Mesendoderm (in vitro differentiated cells): ENCODE measurements around the gene CDH20.

Experiments
- DNase-seq: peaks from one replicate; pipeline ENCODE4 v3.0.0; 2013
- H2AK5ac ChIP-seq: 2 replicates; pipeline ENCODE4 v1.6.1; 2013; ENCODE audit warnings: low read length, inconsistent platforms
- H2BK120ac ChIP-seq: 2 replicates; pipeline ENCODE4 v1.6.1; 2013; ENCODE audit warnings: low read depth, mild to moderate bottlenecking, low read length, moderate library complexity, mixed read lengths
- H2BK15ac ChIP-seq: replicated peaks from 2 replicates; pipeline ENCODE4 v1.6.1; 2013; ENCODE audit warnings: low read depth, mild to moderate bottlenecking, moderate library complexity
- H2BK5ac ChIP-seq: 2 replicates; pipeline ENCODE4 v1.6.1; 2013; ENCODE audit warnings: low read length, inconsistent platforms
- H3K18ac ChIP-seq: 2 replicates; pipeline ENCODE4 v1.6.1; 2013; ENCODE audit warnings: mild to moderate bottlenecking, low read length, mixed read lengths
- H3K23ac ChIP-seq: one replicate; pipeline ENCODE4 v1.6.1; 2013; ENCODE audit warnings: low read length
- H3K27ac ChIP-seq: 2 replicates; pipeline ENCODE4 v1.5.1; 2013; ENCODE audit warnings: low read depth, mild to moderate bottlenecking, inconsistent platforms, low read length, moderate library complexity
- H3K27me3 ChIP-seq: 2 replicates; pipeline ENCODE4 v1.6.1; 2013; ENCODE audit warnings: low read length, control low read depth, mild to moderate bottlenecking, inconsistent platforms; ENCODE audit not compliant: insufficient read depth, poor library complexity
- H3K36me3 ChIP-seq: 2 replicates; pipeline ENCODE4 v1.6.1; 2013; ENCODE audit warnings: low read length, inconsistent platforms; ENCODE audit not compliant: control insufficient read depth, insufficient read depth
- H3K4ac ChIP-seq: one replicate; pipeline ENCODE4 v1.6.1; 2013; ENCODE audit warnings: low read depth, mild to moderate bottlenecking, low read length, moderate library complexity
- H3K4me1 ChIP-seq: 2 replicates; pipeline ENCODE4 v1.6.1; 2013; ENCODE audit warnings: low read depth, low read length, inconsistent platforms; ENCODE audit not compliant: control insufficient read depth
- H3K4me2 ChIP-seq: 2 replicates; pipeline ENCODE4 v1.6.1; 2013; ENCODE audit warnings: low read length
- H3K4me3 ChIP-seq: 2 replicates; pipeline ENCODE4 v1.5.1; 2013; ENCODE audit warnings: mild to moderate bottlenecking, low read length
- H3K56ac ChIP-seq: one replicate; pipeline ENCODE4 v1.6.1; 2013; ENCODE audit warnings: low read length
- H3K79me1 ChIP-seq: 2 replicates; pipeline ENCODE4 v1.6.1; 2013; ENCODE audit warnings: low read length, inconsistent platforms
- H3K79me2 ChIP-seq: 2 replicates; pipeline ENCODE4 v1.6.1; 2013; ENCODE audit warnings: mild to moderate bottlenecking, low read length; ENCODE audit not compliant: control insufficient read depth, insufficient read depth
- H3K9ac ChIP-seq: 2 replicates; pipeline ENCODE4 v1.6.1; 2013; ENCODE audit warnings: low read length, inconsistent platforms
- H4K5ac ChIP-seq: one replicate; pipeline ENCODE4 v1.6.1; 2013; ENCODE audit warnings: low read length
- H4K8ac ChIP-seq: one replicate; pipeline ENCODE4 v1.6.1; 2013; ENCODE audit warnings: low read depth, mild to moderate bottlenecking, control low read depth, low read length, moderate library complexity
- WGBS: extraction: QIAGEN DNeasy Blood & Tissue Kit; methylation state at CpG from one replicate; pipeline ENCODE4 v1.1.7; 2013; ENCODE audit warnings: low lambda C conversion rate, missing lambda C conversion rate; ENCODE audit not compliant: insufficient coverage; ENCODE audit errors: extremely low coverage; 5-methylcytosine and 5-hydroxymethylcytosine counted together

CDH20 gene

DNA sequence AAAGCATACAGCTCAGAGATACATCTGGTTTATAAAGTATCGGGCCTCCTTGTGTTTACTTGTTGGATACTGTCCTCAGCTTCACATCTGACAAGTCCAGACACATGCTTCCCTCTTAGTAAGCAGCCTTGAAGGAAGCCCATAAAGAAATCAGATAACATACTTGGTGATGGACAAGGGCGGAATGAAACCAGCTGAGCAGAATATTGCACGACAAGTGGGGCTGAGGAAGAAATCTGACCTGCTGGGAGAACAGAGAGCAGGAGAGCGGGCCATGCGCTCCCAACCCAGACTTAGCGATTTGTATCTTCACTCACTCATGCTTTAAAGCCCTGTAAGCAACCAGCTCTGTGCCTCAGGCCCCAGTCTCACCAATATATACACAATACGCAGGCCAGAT is 208.4 kb downstream of the CDH20 start:
- H2BK120ac ChIP-seq: no peak overlapping the region
- WGBS: no CpG with 5 or more reads among the region's 7 CpGs
- DNase-seq: no peak
- no peak overlapping the region for H4K5ac ChIP-seq
- H3K4ac ChIP-seq: no peak overlapping the region
- no peaks in the 10 kb centered on the region for H3K4me1 ChIP-seq
- no peak overlapping the region for H2AK5ac ChIP-seq
- no peak overlapping the region for H3K9ac ChIP-seq
- no peak overlapping the region for H3K27ac ChIP-seq
- no peak overlapping the region for H3K4me3 ChIP-seq
- no peaks in the 10 kb centered on the region for H3K27me3 ChIP-seq
- no peaks in the 10 kb centered on the region for H3K79me2 ChIP-seq
- no peaks in the 10 kb centered on the region for H3K36me3 ChIP-seq
- H3K23ac ChIP-seq: no peak overlapping the region
- H3K56ac ChIP-seq: no peak overlapping the region
- H3K18ac ChIP-seq: no peak overlapping the region
- H3K79me1 ChIP-seq: no peaks in the 10 kb centered on the region
- H3K4me2 ChIP-seq: no peak overlapping the region
- no peak overlapping the region for H4K8ac ChIP-seq
- H2BK5ac ChIP-seq: no peak overlapping the region
- H2BK15ac ChIP-seq: no peak overlapping the region

DNA sequence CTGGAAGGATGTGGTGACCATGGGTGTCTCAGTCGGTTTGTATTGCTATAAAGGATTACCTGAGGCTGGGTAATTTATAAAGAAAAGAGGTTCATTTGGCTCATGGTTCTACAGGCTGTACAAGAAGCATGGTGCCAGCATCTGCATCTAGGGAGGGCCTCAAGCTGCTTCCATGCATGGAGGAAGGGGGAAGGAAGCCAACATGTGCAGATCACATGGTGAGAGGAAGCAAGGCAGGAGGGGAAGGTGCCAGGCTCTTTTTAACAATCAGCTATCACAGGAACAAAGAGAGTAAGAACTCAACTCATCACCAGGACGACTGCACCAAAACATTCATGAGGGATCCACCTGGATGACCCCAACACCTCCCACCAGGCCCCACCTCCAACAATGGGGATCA is 209.4 kb downstream of the CDH20 start:
- Histone ChIP-seq H2BK15ac (no peak overlapping the region), H3K79me1 (no peaks in the 10 kb centered on the region), H3K9ac (no peak overlapping the region), H2AK5ac (no peak overlapping the region), H4K5ac (no peak overlapping the region), H4K8ac (no peak overlapping the region), H2BK120ac (no peak overlapping the region), H3K4me1 (no peaks in the 10 kb centered on the region), H3K4me3 (no peak overlapping the region), H2BK5ac (no peak overlapping the region), H3K18ac (no peak overlapping the region), H3K36me3 (no peaks in the 10 kb centered on the region), H3K27me3 (no peaks in the 10 kb centered on the region), H3K79me2 (no peaks in the 10 kb centered on the region), H3K23ac (no peak overlapping the region), H3K27ac (no peak overlapping the region), H3K4me2 (no peak overlapping the region), H3K4ac (no peak overlapping the region), H3K56ac (no peak overlapping the region)
- no peak for DNase-seq
- no CpG with 5 or more reads among the region's 2 CpGs for WGBS

DNA sequence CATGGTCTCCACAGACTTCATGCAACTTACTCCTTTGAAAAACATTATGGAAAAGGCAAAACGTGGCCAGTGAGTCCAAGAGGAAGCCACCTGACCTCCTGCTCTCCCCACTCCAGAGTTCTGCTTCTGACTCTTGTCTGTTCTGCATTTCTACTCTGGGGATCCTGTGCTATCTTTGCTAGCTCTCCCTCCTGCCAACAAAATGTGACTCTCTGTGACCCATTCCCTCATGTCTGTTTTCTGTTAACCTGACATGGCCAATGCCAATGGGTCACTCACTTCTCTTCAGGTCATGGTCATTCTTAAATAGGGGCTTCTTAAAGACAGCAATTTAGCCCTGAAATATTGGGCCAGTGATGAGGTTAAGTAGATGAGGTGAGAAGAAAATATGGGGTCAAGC is 210.3 kb downstream of the CDH20 start:
- no peaks in the 10 kb centered on the region for H3K4me1 ChIP-seq
- H3K79me2 ChIP-seq: no peaks in the 10 kb centered on the region
- no peaks in the 10 kb centered on the region for H3K79me1 ChIP-seq
- H3K27me3 ChIP-seq: no peaks in the 10 kb centered on the region
- H2BK15ac ChIP-seq: no peak overlapping the region
- H2BK5ac ChIP-seq: no peak overlapping the region
- no peaks in the 10 kb centered on the region for H3K36me3 ChIP-seq
- H2AK5ac ChIP-seq: no peak overlapping the region
- no peak overlapping the region for H4K5ac ChIP-seq
- WGBS: no CpG with 5 or more reads among the region's 1 CpG
- H3K18ac ChIP-seq: no peak overlapping the region
- H3K4ac ChIP-seq: no peak overlapping the region
- H4K8ac ChIP-seq: no peak overlapping the region
- H3K4me2 ChIP-seq: no peak overlapping the region
- no peak overlapping the region for H3K23ac ChIP-seq
- DNase-seq: no peak
- no peak overlapping the region for H2BK120ac ChIP-seq
- H3K4me3 ChIP-seq: no peak overlapping the region
- H3K56ac ChIP-seq: no peak overlapping the region
- no peak overlapping the region for H3K9ac ChIP-seq
- H3K27ac ChIP-seq: no peak overlapping the region

DNA sequence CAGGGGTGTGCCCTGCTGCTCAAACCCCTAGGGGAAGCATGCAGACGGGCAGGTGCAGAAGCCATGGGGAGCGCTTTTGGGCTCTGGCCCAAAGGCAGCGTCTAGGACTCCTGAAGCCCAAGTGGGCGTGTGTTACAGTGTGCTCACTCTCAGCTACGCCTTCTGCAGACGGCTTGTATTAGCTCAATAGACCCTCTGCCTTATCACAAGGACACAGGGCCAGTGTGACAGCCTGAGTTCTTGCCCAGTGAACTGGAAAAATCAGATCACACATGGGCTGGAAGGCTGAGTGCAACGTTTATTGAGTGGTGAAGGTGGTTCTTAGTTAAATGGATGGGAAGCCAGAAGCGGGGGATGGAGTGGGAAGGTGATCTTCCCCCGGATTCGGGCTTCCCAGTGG is 210.9 kb downstream of the CDH20 start:
- Histone ChIP-seq H3K9ac (no peak overlapping the region), H3K27ac (no peak overlapping the region), H3K4me3 (no peak overlapping the region), H3K18ac (no peak overlapping the region), H3K36me3 (no peaks in the 10 kb centered on the region), H3K4ac (no peak overlapping the region), H3K79me1 (no peaks in the 10 kb centered on the region), H3K27me3 (no peaks in the 10 kb centered on the region), H3K4me2 (no peak overlapping the region), H3K79me2 (no peaks in the 10 kb centered on the region), H3K56ac (no peak overlapping the region), H3K4me1 (no peaks in the 10 kb centered on the region), H2BK120ac (no peak overlapping the region), H2BK15ac (no peak overlapping the region), H4K5ac (no peak overlapping the region), H2AK5ac (no peak overlapping the region), H2BK5ac (no peak overlapping the region), H3K23ac (no peak overlapping the region), H4K8ac (no peak overlapping the region)
- no peak for DNase-seq
- no CpG with 5 or more reads among the region's 10 CpGs for WGBS

DNA sequence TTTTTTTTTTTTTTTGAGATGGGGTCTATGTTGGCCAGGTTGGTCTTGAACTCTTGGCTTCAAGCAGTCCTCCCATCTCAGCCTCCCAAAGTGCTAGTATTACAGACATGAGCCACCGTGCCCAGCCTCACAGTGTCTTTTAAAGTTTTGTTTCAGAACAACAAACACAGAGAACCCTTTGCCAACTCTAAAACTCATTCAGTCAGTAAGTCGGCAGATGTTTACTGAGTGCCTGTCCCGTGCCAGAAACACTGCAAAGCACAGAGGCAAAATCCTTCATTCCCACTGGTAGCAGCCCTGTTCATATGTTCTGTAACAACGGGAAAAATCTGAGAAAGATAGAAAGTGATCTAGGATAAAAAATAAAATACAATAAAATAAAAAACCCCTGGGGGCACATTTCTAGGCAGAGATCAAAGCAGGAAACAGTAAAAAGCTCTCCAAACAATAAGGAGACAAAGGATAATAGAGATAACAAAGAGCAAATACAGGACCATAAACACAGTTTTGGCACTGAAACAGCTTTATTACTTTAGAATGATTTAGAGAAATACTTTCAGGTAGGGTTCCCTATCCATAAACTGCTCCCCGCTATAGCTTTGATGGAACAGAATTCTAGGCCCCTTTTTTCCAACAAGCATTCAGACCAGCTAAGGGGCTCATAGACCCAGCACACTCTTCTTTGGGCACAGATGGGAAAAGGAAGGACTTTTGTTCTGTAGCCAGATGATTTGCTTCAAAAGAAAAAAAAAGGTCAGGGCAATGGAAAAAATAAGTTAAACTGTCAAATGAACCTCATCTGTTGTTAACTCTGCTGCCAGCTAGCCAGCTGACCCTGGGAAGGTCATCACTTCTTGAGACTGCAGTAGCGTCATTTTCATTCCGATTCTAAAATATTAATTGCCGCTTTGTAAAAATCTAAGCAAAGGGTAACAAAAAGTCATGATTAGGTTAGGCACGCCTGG is 212.3 kb downstream of the CDH20 start:
- Histone ChIP-seq H3K18ac (no peak overlapping the region), H3K4ac (no peak overlapping the region), H4K8ac (no peak overlapping the region), H3K27ac (no peak overlapping the region), H3K79me1 (no peaks in the 10 kb centered on the region), H3K23ac (no peak overlapping the region), H2BK120ac (no peak overlapping the region), H4K5ac (no peak overlapping the region), H3K36me3 (no peaks in the 10 kb centered on the region), H3K56ac (no peak overlapping the region), H3K4me2 (no peak overlapping the region), H2AK5ac (no peak overlapping the region), H2BK15ac (no peak overlapping the region), H3K4me3 (no peak overlapping the region), H3K79me2 (no peaks in the 10 kb centered on the region), H3K9ac (no peak overlapping the region), H3K4me1 (no peaks in the 10 kb centered on the region), H3K27me3 (no peaks in the 10 kb centered on the region), H2BK5ac (no peak overlapping the region)
- no peak for DNase-seq
- WGBS: no CpG with 5 or more reads among the region's 9 CpGs

DNA sequence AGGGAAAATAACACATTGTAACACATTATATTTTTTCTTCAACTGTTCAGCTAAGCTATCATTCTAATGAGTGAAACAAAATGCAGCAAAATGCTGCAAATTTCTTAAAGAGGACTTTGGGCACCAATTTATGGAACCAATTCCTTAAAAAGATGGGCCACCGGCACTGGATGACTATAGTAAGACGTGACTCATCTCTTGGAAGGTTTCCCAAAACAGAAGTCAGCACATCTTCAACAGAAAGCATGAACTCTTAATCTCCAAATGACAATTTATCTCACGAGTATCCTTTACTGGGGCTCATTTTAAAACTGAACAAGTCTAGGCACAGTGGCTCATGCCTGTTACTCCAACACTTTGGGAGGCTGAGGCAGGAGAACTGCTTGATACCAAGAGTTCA is 213.4 kb downstream of the CDH20 start:
- Histone ChIP-seq H3K4ac (no peak overlapping the region), H2AK5ac (no peak overlapping the region), H2BK15ac (no peak overlapping the region), H4K5ac (no peak overlapping the region), H3K27ac (no peak overlapping the region), H3K56ac (no peak overlapping the region), H3K4me2 (no peak overlapping the region), H3K36me3 (no peaks in the 10 kb centered on the region), H3K4me3 (no peak overlapping the region), H3K27me3 (no peaks in the 10 kb centered on the region), H3K18ac (no peak overlapping the region), H3K23ac (no peak overlapping the region), H2BK120ac (no peak overlapping the region), H3K4me1 (no peaks in the 10 kb centered on the region), H3K79me2 (no peaks in the 10 kb centered on the region), H2BK5ac (no peak overlapping the region), H4K8ac (no peak overlapping the region), H3K9ac (no peak overlapping the region), H3K79me1 (no peaks in the 10 kb centered on the region)
- no peak for DNase-seq
- WGBS: no CpG with 5 or more reads among the region's 3 CpGs
